Mesendoderm (in vitro differentiated cells): ENCODE results near the gene ARHGAP15.

Experiments
- DNase-seq: peaks from one replicate; pipeline ENCODE4 v3.0.0; 2013
- H2AK5ac ChIP-seq: 2 replicates; pipeline ENCODE4 v1.6.1; 2013; ENCODE audit warnings: low read length, inconsistent platforms
- H2BK120ac ChIP-seq: 2 replicates; pipeline ENCODE4 v1.6.1; 2013; ENCODE audit warnings: low read depth, mild to moderate bottlenecking, low read length, moderate library complexity, mixed read lengths
- H2BK15ac ChIP-seq: replicated peaks from 2 replicates; pipeline ENCODE4 v1.6.1; 2013; ENCODE audit warnings: low read depth, mild to moderate bottlenecking, moderate library complexity
- H2BK5ac ChIP-seq: 2 replicates; pipeline ENCODE4 v1.6.1; 2013; ENCODE audit warnings: low read length, inconsistent platforms
- H3K18ac ChIP-seq: 2 replicates; pipeline ENCODE4 v1.6.1; 2013; ENCODE audit warnings: mild to moderate bottlenecking, low read length, mixed read lengths
- H3K23ac ChIP-seq: one replicate; pipeline ENCODE4 v1.6.1; 2013; ENCODE audit warnings: low read length
- H3K27ac ChIP-seq: 2 replicates; pipeline ENCODE4 v1.5.1; 2013; ENCODE audit warnings: low read depth, mild to moderate bottlenecking, inconsistent platforms, low read length, moderate library complexity
- H3K27me3 ChIP-seq: 2 replicates; pipeline ENCODE4 v1.6.1; 2013; ENCODE audit warnings: low read length, control low read depth, mild to moderate bottlenecking, inconsistent platforms; ENCODE audit not compliant: insufficient read depth, poor library complexity
- H3K36me3 ChIP-seq: 2 replicates; pipeline ENCODE4 v1.6.1; 2013; ENCODE audit warnings: low read length, inconsistent platforms; ENCODE audit not compliant: control insufficient read depth, insufficient read depth
- H3K4ac ChIP-seq: one replicate; pipeline ENCODE4 v1.6.1; 2013; ENCODE audit warnings: low read depth, mild to moderate bottlenecking, low read length, moderate library complexity
- H3K4me1 ChIP-seq: 2 replicates; pipeline ENCODE4 v1.6.1; 2013; ENCODE audit warnings: low read depth, low read length, inconsistent platforms; ENCODE audit not compliant: control insufficient read depth
- H3K4me2 ChIP-seq: 2 replicates; pipeline ENCODE4 v1.6.1; 2013; ENCODE audit warnings: low read length
- H3K4me3 ChIP-seq: 2 replicates; pipeline ENCODE4 v1.5.1; 2013; ENCODE audit warnings: mild to moderate bottlenecking, low read length
- H3K56ac ChIP-seq: one replicate; pipeline ENCODE4 v1.6.1; 2013; ENCODE audit warnings: low read length
- H3K79me1 ChIP-seq: 2 replicates; pipeline ENCODE4 v1.6.1; 2013; ENCODE audit warnings: low read length, inconsistent platforms
- H3K79me2 ChIP-seq: 2 replicates; pipeline ENCODE4 v1.6.1; 2013; ENCODE audit warnings: mild to moderate bottlenecking, low read length; ENCODE audit not compliant: control insufficient read depth, insufficient read depth
- H3K9ac ChIP-seq: 2 replicates; pipeline ENCODE4 v1.6.1; 2013; ENCODE audit warnings: low read length, inconsistent platforms
- H4K5ac ChIP-seq: one replicate; pipeline ENCODE4 v1.6.1; 2013; ENCODE audit warnings: low read length
- H4K8ac ChIP-seq: one replicate; pipeline ENCODE4 v1.6.1; 2013; ENCODE audit warnings: low read depth, mild to moderate bottlenecking, control low read depth, low read length, moderate library complexity
- WGBS: extraction: QIAGEN DNeasy Blood & Tissue Kit; methylation state at CpG from one replicate; pipeline ENCODE4 v1.1.7; 2013; ENCODE audit warnings: low lambda C conversion rate, missing lambda C conversion rate; ENCODE audit not compliant: insufficient coverage; ENCODE audit errors: extremely low coverage; 5-methylcytosine and 5-hydroxymethylcytosine counted together

The ARHGAP15 gene

DNA sequence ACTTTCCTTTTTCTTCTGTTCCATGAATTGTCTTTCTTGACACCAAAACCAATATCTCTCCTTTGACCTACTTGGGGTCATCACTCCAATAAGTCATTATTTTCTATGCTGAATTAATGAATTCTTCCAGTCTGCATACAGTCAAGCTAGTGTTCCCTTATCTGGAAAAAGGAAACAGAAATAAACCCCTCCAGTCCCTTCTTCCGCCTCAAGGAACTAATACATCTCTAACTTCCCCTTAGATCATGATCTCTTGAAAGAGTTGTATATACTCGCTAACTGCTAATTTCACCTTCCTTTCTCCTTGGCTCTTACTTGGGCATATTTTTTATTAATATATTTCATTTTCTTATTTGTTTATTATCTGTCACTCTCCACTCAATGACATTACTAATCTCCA lies 7.3 kb upstream of the ARHGAP15 start:
- H3K79me1 ChIP-seq: no peaks in the 10 kb centered on the region
- H3K79me2 ChIP-seq: no peaks in the 10 kb centered on the region
- H2BK15ac ChIP-seq: no peak overlapping the region
- no peak overlapping the region for H3K9ac ChIP-seq
- H3K23ac ChIP-seq: no peak overlapping the region
- WGBS: no CpG with 5 or more reads among the region's 2 CpGs
- no peak overlapping the region for H3K4me3 ChIP-seq
- no peaks in the 10 kb centered on the region for H3K27me3 ChIP-seq
- H3K4me2 ChIP-seq: no peak overlapping the region
- no peak overlapping the region for H2BK5ac ChIP-seq
- H2AK5ac ChIP-seq: no peak overlapping the region
- H3K27ac ChIP-seq: no peak overlapping the region
- no peak overlapping the region for H3K18ac ChIP-seq
- no peaks in the 10 kb centered on the region for H3K4me1 ChIP-seq
- DNase-seq: no peak
- no peak overlapping the region for H4K8ac ChIP-seq
- no peaks in the 10 kb centered on the region for H3K36me3 ChIP-seq
- H4K5ac ChIP-seq: no peak overlapping the region
- no peak overlapping the region for H3K56ac ChIP-seq
- no peak overlapping the region for H2BK120ac ChIP-seq
- H3K4ac ChIP-seq: no peak overlapping the region

DNA sequence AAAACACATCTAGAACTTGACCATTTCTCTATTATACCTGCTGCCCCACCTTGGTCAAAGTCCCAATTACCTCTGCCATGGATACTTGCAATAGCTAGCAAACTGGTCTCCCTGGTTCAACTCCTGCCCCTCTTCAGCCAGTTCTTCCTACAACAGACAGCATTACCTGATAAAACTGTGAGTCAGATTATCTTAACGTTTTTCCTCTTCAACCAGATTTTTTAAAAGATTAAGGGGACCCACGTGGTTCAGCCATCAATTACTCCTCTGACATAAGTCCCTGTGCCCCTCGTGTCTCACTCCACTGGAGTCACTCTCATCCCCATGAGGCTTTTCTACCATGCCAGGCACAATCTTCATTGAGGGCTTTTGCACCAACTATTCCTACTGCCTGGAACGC lies 5.3 kb upstream of the ARHGAP15 start:
- no peak overlapping the region for H2BK120ac ChIP-seq
- no peaks in the 10 kb centered on the region for H3K79me1 ChIP-seq
- H3K27me3 ChIP-seq: no peaks in the 10 kb centered on the region
- no peak overlapping the region for H3K23ac ChIP-seq
- no peak overlapping the region for H3K4me2 ChIP-seq
- no peak overlapping the region for H2BK5ac ChIP-seq
- no peak overlapping the region for H3K9ac ChIP-seq
- H3K4me3 ChIP-seq: no peak overlapping the region
- H2BK15ac ChIP-seq: no peak overlapping the region
- no peaks in the 10 kb centered on the region for H3K79me2 ChIP-seq
- no peak overlapping the region for H2AK5ac ChIP-seq
- no peak overlapping the region for H3K18ac ChIP-seq
- no peak overlapping the region for H3K56ac ChIP-seq
- H4K8ac ChIP-seq: no peak overlapping the region
- no peaks in the 10 kb centered on the region for H3K36me3 ChIP-seq
- no CpG with 5 or more reads among the region's 4 CpGs for WGBS
- no peak for DNase-seq
- H3K4me1 ChIP-seq: no peaks in the 10 kb centered on the region
- no peak overlapping the region for H3K4ac ChIP-seq
- H3K27ac ChIP-seq: no peak overlapping the region
- no peak overlapping the region for H4K5ac ChIP-seq

DNA sequence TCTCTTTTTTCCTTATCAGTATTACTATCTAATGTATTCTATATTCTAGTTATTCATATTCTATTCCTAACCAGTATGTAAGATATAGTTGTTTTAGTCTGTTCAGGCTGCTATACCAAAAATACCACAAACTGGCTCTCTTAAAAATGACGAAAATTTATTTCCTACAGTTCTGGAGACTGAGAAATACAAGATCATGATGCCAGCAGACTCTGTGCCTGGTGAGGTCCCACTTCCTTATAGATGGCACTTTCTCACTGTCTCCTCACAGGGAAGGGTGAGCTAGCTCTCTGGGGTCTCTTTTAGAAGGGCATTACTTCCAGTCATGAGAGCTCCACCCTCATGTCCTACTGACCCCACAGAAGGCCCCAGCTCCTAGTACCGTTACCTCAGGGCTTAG lies 4.8 kb upstream of the ARHGAP15 start:
- H3K27me3 ChIP-seq: no peaks in the 10 kb centered on the region
- H3K4ac ChIP-seq: no peak overlapping the region
- no peaks in the 10 kb centered on the region for H3K79me1 ChIP-seq
- no peak overlapping the region for H2AK5ac ChIP-seq
- no peak overlapping the region for H3K18ac ChIP-seq
- no peak overlapping the region for H3K4me3 ChIP-seq
- H4K5ac ChIP-seq: no peak overlapping the region
- no peak overlapping the region for H3K4me2 ChIP-seq
- H3K79me2 ChIP-seq: no peaks in the 10 kb centered on the region
- no peaks in the 10 kb centered on the region for H3K36me3 ChIP-seq
- no peak overlapping the region for H2BK120ac ChIP-seq
- H3K4me1 ChIP-seq: no peaks in the 10 kb centered on the region
- no peak for DNase-seq
- no peak overlapping the region for H3K56ac ChIP-seq
- H2BK15ac ChIP-seq: no peak overlapping the region
- no peak overlapping the region for H4K8ac ChIP-seq
- H3K27ac ChIP-seq: no peak overlapping the region
- H3K23ac ChIP-seq: no peak overlapping the region
- no peak overlapping the region for H3K9ac ChIP-seq
- no CpG with 5 or more reads among the region's 2 CpGs for WGBS
- no peak overlapping the region for H2BK5ac ChIP-seq

GRCh38 chr2:143125717-143126116 lies 3.5 kb upstream of the ARHGAP15 start:
- no peak overlapping the region for H3K4ac ChIP-seq
- no peak overlapping the region for H4K8ac ChIP-seq
- no peak overlapping the region for H4K5ac ChIP-seq
- H3K4me3 ChIP-seq: no peak overlapping the region
- H3K79me1 ChIP-seq: no peaks in the 10 kb centered on the region
- no peak overlapping the region for H2AK5ac ChIP-seq
- no peaks in the 10 kb centered on the region for H3K4me1 ChIP-seq
- H3K27me3 ChIP-seq: no peaks in the 10 kb centered on the region
- no peak overlapping the region for H3K27ac ChIP-seq
- H3K79me2 ChIP-seq: no peaks in the 10 kb centered on the region
- no peaks in the 10 kb centered on the region for H3K36me3 ChIP-seq
- no peak overlapping the region for H2BK5ac ChIP-seq
- no peak overlapping the region for H3K56ac ChIP-seq
- no CpG with 5 or more reads among the region's 2 CpGs for WGBS
- no peak overlapping the region for H3K9ac ChIP-seq
- no peak overlapping the region for H3K18ac ChIP-seq
- no peak overlapping the region for H3K4me2 ChIP-seq
- no peak overlapping the region for H2BK120ac ChIP-seq
- H3K23ac ChIP-seq: no peak overlapping the region
- DNase-seq: no peak
- H2BK15ac ChIP-seq: no peak overlapping the region

- H3K4me3 ChIP-seq: no peak overlapping the region
- no peak overlapping the region for H3K27ac ChIP-seq
- no peak overlapping the region for H2BK5ac ChIP-seq
- no peak overlapping the region for H2BK120ac ChIP-seq
- H3K27me3 ChIP-seq: no peaks in the 10 kb centered on the region
- no peaks in the 10 kb centered on the region for H3K79me1 ChIP-seq
- no peak overlapping the region for H3K9ac ChIP-seq
- no peak overlapping the region for H4K5ac ChIP-seq
- no peaks in the 10 kb centered on the region for H3K79me2 ChIP-seq
- no peak overlapping the region for H2AK5ac ChIP-seq
- no peak overlapping the region for H3K56ac ChIP-seq
- no peak overlapping the region for H3K4ac ChIP-seq
- no peaks in the 10 kb centered on the region for H3K4me1 ChIP-seq
- no CpG with 5 or more reads among the region's 2 CpGs for WGBS
- DNase-seq: peak; percentile 18
- H3K23ac ChIP-seq: no peak overlapping the region
- H3K4me2 ChIP-seq: no peak overlapping the region
- H4K8ac ChIP-seq: no peak overlapping the region
- H3K36me3 ChIP-seq: no peaks in the 10 kb centered on the region
- no peak overlapping the region for H2BK15ac ChIP-seq
- no peak overlapping the region for H3K18ac ChIP-seq
These were observed 3.1 kb downstream of the ARHGAP15 start for GRCh38 chr2:143132355-143132754.

DNA sequence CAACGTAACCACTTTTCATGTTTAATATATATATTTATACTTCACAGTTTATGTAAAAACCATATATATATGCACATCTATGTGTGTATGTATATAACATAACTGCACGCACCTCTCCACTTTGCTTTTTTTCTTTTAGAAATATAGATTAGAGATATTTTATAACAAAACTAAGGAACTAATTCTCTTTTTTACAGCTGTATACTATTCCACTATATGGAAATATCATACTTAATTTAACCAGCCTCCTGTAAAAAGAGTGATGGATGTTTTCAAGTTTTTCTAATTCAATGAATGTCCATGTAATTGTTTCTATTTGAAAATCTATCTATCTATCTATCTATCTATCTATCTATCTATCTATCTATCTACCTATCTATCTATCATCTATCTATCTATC lies 4.6 kb downstream of the ARHGAP15 start:
- H2BK120ac ChIP-seq: no peak overlapping the region
- WGBS: 100% methylated on average over 1 of the region's 2 CpGs
- H3K4me3 ChIP-seq: no peak overlapping the region
- no peaks in the 10 kb centered on the region for H3K36me3 ChIP-seq
- no peaks in the 10 kb centered on the region for H3K27me3 ChIP-seq
- H3K56ac ChIP-seq: no peak overlapping the region
- no peak overlapping the region for H3K27ac ChIP-seq
- no peak for DNase-seq
- H2AK5ac ChIP-seq: no peak overlapping the region
- no peak overlapping the region for H3K23ac ChIP-seq
- H4K5ac ChIP-seq: no peak overlapping the region
- no peaks in the 10 kb centered on the region for H3K79me2 ChIP-seq
- no peaks in the 10 kb centered on the region for H3K79me1 ChIP-seq
- no peak overlapping the region for H2BK5ac ChIP-seq
- no peak overlapping the region for H3K4ac ChIP-seq
- no peak overlapping the region for H3K18ac ChIP-seq
- H3K4me1 ChIP-seq: no peaks in the 10 kb centered on the region
- no peak overlapping the region for H3K4me2 ChIP-seq
- no peak overlapping the region for H3K9ac ChIP-seq
- H2BK15ac ChIP-seq: no peak overlapping the region
- H4K8ac ChIP-seq: no peak overlapping the region
